HCT116 (cell line): ENCODE data around the gene INPP5J. TPM values are rescaled to one million over a fixed set of nuclear protein-coding genes. Genes with fewer than 3 reads are reported as not detected.

Experiments
- ATAC-seq: fragments of 200-7000 bp; cut with Tn5 transposase; 2 replicates; pipeline ENCODE4 v1.9.1; 2020; ENCODE audit warnings: mild to moderate bottlenecking, moderate library complexity
- BruUV-seq: library from RNA; stranded (reverse); fragments of 400-500 nt; replicated peaks from 2 replicates; lab custom pipeline; 2021; lab: Mats Ljungman, UMichigan
- CTCF ChIA-PET: fragments of 300-600 bp; sonication (Branson Sonifier 250); formaldehyde crosslinking; loops from one replicate; lab custom pipeline; 2021; ENCODE audit warnings: antibody characterized with exemption; lab: Charles Lee
- POLR2A ChIA-PET: fragments of 300-600, 350-600 bp; sonication (Branson Sonifier 250); formaldehyde crosslinking; loops from one replicate; lab custom pipeline; 2021; ENCODE audit warnings: antibody characterized with exemption; lab: Charles Lee
- RAD21 ChIA-PET, 2 experiments: fragments of 300-600 bp; sonication (Branson Sonifier 250); formaldehyde crosslinking; loops; one replicate each; lab custom pipeline; 2023; ENCODE audit warnings: low total read pairs in 2 of 2; ENCODE audit not compliant: uncharacterized antibody in 2 of 2, unreplicated experiment in 2 of 2, low non-redundant PET in 1 of 2; lab: Charles Lee
- DNase-seq: peaks from one replicate; pipeline ENCODE4 v3.0.0-alpha.2; 2010; ENCODE audit warnings: low read depth, low spot score
- H2AFZ ChIP-seq: fragments of 200-600 bp; shearing (Covaris generic), sonication (generic); 2 replicates; pipeline ENCODE4 v1.6.1; 2017; ENCODE audit warnings: low read depth, mixed run types, mixed read lengths, antibody characterized with exemption, low read length; ENCODE audit not compliant: poor library complexity, severe bottlenecking
- H3K27ac ChIP-seq: 2 replicates; pipeline ENCODE4 v1.5.1; 2012; ENCODE audit warnings: low read depth, low read length
- H3K27me3 ChIP-seq: fragments of 200-600 bp; sonication (generic); 2 replicates; pipeline ENCODE4 v1.6.1; 2016; ENCODE audit warnings: mixed run types, low read length, mixed read lengths; ENCODE audit not compliant: insufficient read depth
- H3K36me3 ChIP-seq, 2 experiments: fragments of 200-500 bp in 1 of 2; fragments of 200-600 bp in 1 of 2; sonication (Bioruptor generic) in 1 of 2; sonication (generic) in 1 of 2; 2 replicates each; pipeline versions ENCODE4 v1.5.1 to v1.6.1; 2014 to 2016; ENCODE audit warnings: low read length in 2 of 2, inconsistent platforms in 1 of 2, mixed read lengths in 1 of 2, mixed run types in 1 of 2; ENCODE audit not compliant: insufficient read depth in 2 of 2, control insufficient read depth in 1 of 2
- H3K4me1 ChIP-seq, 2 experiments: fragments of 200-600 bp in 1 of 2; sonication (generic) in 1 of 2; 2 replicates each; pipeline versions ENCODE4 v1.5.1 to v1.6.1; 2012 to 2017; ENCODE audit warnings: low read length in 2 of 2, inconsistent platforms in 1 of 2, mild to moderate bottlenecking in 1 of 2, mixed read lengths in 1 of 2, mixed run types in 1 of 2, moderate library complexity in 1 of 2; ENCODE audit not compliant: insufficient read depth in 2 of 2, control insufficient read depth in 1 of 2
- H3K4me2 ChIP-seq: fragments of 200-600 bp; sonication (generic); 2 replicates; pipeline ENCODE4 v1.6.1; 2017; ENCODE audit warnings: mixed run types, low read length, mixed read lengths
- H3K4me3 ChIP-seq, 2 experiments: fragments of 200-600 bp in 1 of 2; sonication (generic) in 1 of 2; replicated peaks in 1 of 2; 2 replicates each; pipeline ENCODE4 v1.5.1; 2011 to 2016; ENCODE audit warnings: low read length in 2 of 2, control low read depth in 1 of 2, low read depth in 1 of 2, mild to moderate bottlenecking in 1 of 2, mixed read lengths in 1 of 2, mixed run types in 1 of 2
- H3K79me2 ChIP-seq: fragments of 200-600 bp; sonication (generic); 2 replicates; pipeline ENCODE4 v1.6.1; 2017; ENCODE audit warnings: mild to moderate bottlenecking, mixed run types, low read length, moderate library complexity, mixed read lengths; ENCODE audit not compliant: insufficient read depth
- H3K9ac ChIP-seq: fragments of 200-600 bp; sonication (generic); 2 replicates; pipeline ENCODE4 v1.6.1; 2016; ENCODE audit warnings: low read length, mixed read lengths
- H3K9me2 ChIP-seq: fragments of 200-600 bp; sonication (generic), shearing (Covaris generic); 2 replicates; pipeline ENCODE4 v1.6.1; 2017; ENCODE audit warnings: mixed run types, mild to moderate bottlenecking, moderate library complexity; ENCODE audit not compliant: insufficient read depth
- H3K9me3 ChIP-seq, 2 experiments: fragments of 200-500 bp in 1 of 2; fragments of 200-600 bp in 1 of 2; sonication (Bioruptor generic) in 1 of 2; sonication (generic) in 1 of 2; 2 replicates each; pipeline ENCODE4 v1.6.1; 2014 to 2017; ENCODE audit warnings: low read length in 2 of 2, mixed read lengths in 2 of 2, inconsistent platforms in 1 of 2, low read depth in 1 of 2, mild to moderate bottlenecking in 1 of 2, mixed run types in 1 of 2, moderate library complexity in 1 of 2; ENCODE audit not compliant: control insufficient read depth in 1 of 2, insufficient read depth in 1 of 2
- H4K20me1 ChIP-seq: fragments of 200-600 bp; sonication (generic), shearing (Covaris generic); 2 replicates; pipeline ENCODE4 v1.6.1; 2017; ENCODE audit warnings: mixed run types, mild to moderate bottlenecking, moderate library complexity; ENCODE audit not compliant: insufficient read depth
- ATF3 ChIP-seq: IDR thresholded peaks from 2 replicates; pipeline ENCODE4 v1.6.1; 2012
- CBX3 ChIP-seq: IDR thresholded peaks from 2 replicates; pipeline ENCODE4 v1.6.1; 2012; ENCODE audit warnings: low read depth
- CEBPB ChIP-seq: IDR thresholded peaks from 2 replicates; pipeline ENCODE4 v1.6.1; 2012; ENCODE audit warnings: low read depth
- EGR1 ChIP-seq: IDR thresholded peaks from 2 replicates; pipeline ENCODE4 v1.6.1; 2012; ENCODE audit warnings: low read depth
- EZH2 ChIP-seq: fragments of 200-600 bp; sonication (generic); IDR thresholded peaks from 2 replicates; pipeline ENCODE4 v1.6.1; 2017; ENCODE audit warnings: antibody characterized with exemption, mixed run types
- EZH2phosphoT487 ChIP-seq: fragments of 200-600 bp; IDR thresholded peaks from 2 replicates; pipeline ENCODE4 v1.6.1; 2018; ENCODE audit warnings: antibody characterized with exemption, borderline replicate concordance
- FOSL1 ChIP-seq: IDR thresholded peaks from 2 replicates; pipeline ENCODE4 v1.6.1; 2012; ENCODE audit warnings: low read depth
- RAD21 ChIP-seq: IDR thresholded peaks from 2 replicates; pipeline ENCODE4 v1.6.1; 2012; ENCODE audit warnings: low read depth, mild to moderate bottlenecking
- REST ChIP-seq: IDR thresholded peaks from 2 replicates; pipeline ENCODE4 v1.6.1; 2012; ENCODE audit warnings: low read depth
- SP1 ChIP-seq: IDR thresholded peaks from 2 replicates; pipeline ENCODE4 v1.6.1; 2012; ENCODE audit warnings: low read depth
- SRF ChIP-seq: IDR thresholded peaks from 2 replicates; pipeline ENCODE4 v1.6.1; 2012; ENCODE audit warnings: low read depth
- ZFX ChIP-seq: fragments of 450-650 bp; IDR thresholded peaks from 2 replicates; pipeline ENCODE4 v1.6.1; 2017
- ZNF274 ChIP-seq: fragments of 200-500 bp; sonication (Bioruptor generic); IDR thresholded peaks from 2 replicates; pipeline ENCODE4 v1.6.1; 2014; ENCODE audit warnings: mild to moderate bottlenecking, low read depth, low read length, inconsistent platforms
- intact Hi-C: fragments of 100-400 bp; cut with micrococcal nuclease; formaldehyde crosslinking; loops from 2 replicates; pipeline ENCODE4 v1.10.0; 2022
- total RNA-seq: library from RNA; stranded (reverse); gene quantifications from one replicate; pipeline ENCODE4 v1.2.1, GENCODE V29; 2021; ENCODE audit not compliant: unreplicated experiment
- TF ChIP-seq, protein P1 (sequence below): IDR thresholded peaks from 2 replicates; pipeline ENCODE4 v1.6.1; 2011; ENCODE audit warnings: mild to moderate bottlenecking, low read length, moderate library complexity; ENCODE audit not compliant: insufficient replicate concordance; ENCODE audit errors: extremely low read depth
- TF ChIP-seq, protein P2 (sequence below): IDR thresholded peaks from 2 replicates; pipeline ENCODE4 v1.6.1; 2012

INPP5J gene
- total RNA-seq, 1 experiment from 2014 or later = 8.9 TPM

DNA sequence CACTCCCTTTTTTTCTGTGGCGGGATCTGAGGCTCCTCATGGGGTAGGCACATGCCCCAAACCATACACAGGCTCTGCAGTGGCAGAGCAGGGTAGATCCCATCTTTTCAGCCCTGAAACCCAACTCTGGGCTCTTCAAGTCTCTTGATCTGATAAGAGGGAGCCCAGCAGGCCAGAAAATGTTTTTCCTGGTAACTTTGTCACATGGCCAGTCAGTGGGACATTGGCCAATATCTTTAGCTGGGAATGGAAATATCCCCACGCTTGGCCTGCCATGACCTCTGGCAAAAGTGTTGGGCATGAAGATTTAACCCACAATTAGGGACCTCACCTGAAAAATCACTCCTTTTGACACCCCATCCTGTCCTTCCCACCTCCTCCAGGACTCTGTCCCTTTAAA, 8.1 kb downstream of the INPP5J start:
- Histone ChIP-seq H3K9me2 (no peaks in the 10 kb centered on the region), H3K4me3 (no peak overlapping the region), H2AFZ (no peak overlapping the region), H3K27ac (no peak overlapping the region), H3K4me1 (peaks cover 4 to 6% of the 10 kb centered on the region in 2 experiments; a peak in 2 of 4 replicates), H3K9ac (no peak overlapping the region), H4K20me1 (no peaks in the 10 kb centered on the region), H3K9me3 (no peaks in the 10 kb centered on the region), H3K79me2 (no peaks in the 10 kb centered on the region), H3K36me3 (no peaks in the 10 kb centered on the region), H3K27me3 (no peaks in the 10 kb centered on the region), H3K4me2 (no peak overlapping the region)
- ChIA-PET POLR2A (no interaction called here), CTCF (interaction anchor here (1.7 kb wide), 1 partner anchor 23 kb away, joined by 6 read pairs; the partner anchor contains the start of gene SELENOM), RAD21 (no interaction called here)
- DNase-seq = no peak
- BruUV-seq = no TSS peak
- intact Hi-C loops = no loop called here
- no peak for TF ChIP-seq CBX3
- TF ChIP-seq ZFX = no peak
- TF ChIP-seq, protein P1, sequence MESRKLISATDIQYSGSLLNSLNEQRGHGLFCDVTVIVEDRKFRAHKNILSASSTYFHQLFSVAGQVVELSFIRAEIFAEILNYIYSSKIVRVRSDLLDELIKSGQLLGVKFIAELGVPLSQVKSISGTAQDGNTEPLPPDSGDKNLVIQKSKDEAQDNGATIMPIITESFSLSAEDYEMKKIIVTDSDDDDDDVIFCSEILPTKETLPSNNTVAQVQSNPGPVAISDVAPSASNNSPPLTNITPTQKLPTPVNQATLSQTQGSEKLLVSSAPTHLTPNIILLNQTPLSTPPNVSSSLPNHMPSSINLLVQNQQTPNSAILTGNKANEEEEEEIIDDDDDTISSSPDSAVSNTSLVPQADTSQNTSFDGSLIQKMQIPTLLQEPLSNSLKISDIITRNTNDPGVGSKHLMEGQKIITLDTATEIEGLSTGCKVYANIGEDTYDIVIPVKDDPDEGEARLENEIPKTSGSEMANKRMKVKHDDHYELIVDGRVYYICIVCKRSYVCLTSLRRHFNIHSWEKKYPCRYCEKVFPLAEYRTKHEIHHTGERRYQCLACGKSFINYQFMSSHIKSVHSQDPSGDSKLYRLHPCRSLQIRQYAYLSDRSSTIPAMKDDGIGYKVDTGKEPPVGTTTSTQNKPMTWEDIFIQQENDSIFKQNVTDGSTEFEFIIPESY = no peak
- no peak for TF ChIP-seq SRF
- TF ChIP-seq, protein P2, sequence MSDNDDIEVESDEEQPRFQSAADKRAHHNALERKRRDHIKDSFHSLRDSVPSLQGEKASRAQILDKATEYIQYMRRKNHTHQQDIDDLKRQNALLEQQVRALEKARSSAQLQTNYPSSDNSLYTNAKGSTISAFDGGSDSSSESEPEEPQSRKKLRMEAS = no peak
- TF ChIP-seq EGR1 = no peak
- TF ChIP-seq REST = no peak
- TF ChIP-seq ATF3 = no peak
- no peak for TF ChIP-seq ZNF274
- TF ChIP-seq RAD21 = no peak
- no peak for TF ChIP-seq SP1
- no peak for TF ChIP-seq EZH2
- no peak for TF ChIP-seq CEBPB
- no peak for TF ChIP-seq FOSL1
- TF ChIP-seq EZH2phosphoT487 = no peak
- ATAC-seq = no peak
